CD4-positive, alpha-beta memory T cell (primary cell): ENCODE measurements around the gene RPRD1A. TPM values are rescaled to one million over a fixed set of nuclear protein-coding genes. Genes with fewer than 3 reads are reported as not detected.
A peak's percentile ranks its signal among the peaks of the same experiment; 100 is the strongest.

Source experiments
- CTCF ChIA-PET: fragments of 350-600 bp; sonication (Branson Sonifier 250); formaldehyde crosslinking; loops from one replicate; lab custom pipeline; 2021; ENCODE audit warnings: inconsistent platforms; ENCODE audit not compliant: partially characterized antibody; lab: Charles Lee
- POLR2A ChIA-PET: fragments of 350-600 bp; sonication (Branson Sonifier 250); formaldehyde crosslinking; loops from one replicate; lab custom pipeline; 2021; ENCODE audit not compliant: partially characterized antibody; lab: Charles Lee
- DNase-seq, 5 donors: peaks; one replicate each; pipeline versions ENCODE4 v3.0.0 to v3.0.0-alpha.2; 2020 to 2022; ENCODE audit warnings: mixed read lengths in 1 of 5
- H3K27ac ChIP-seq: one replicate; pipeline ENCODE4 v1.7.0; 2013; ENCODE audit warnings: low read depth, low read length
- H3K27me3 ChIP-seq: 2 replicates; pipeline ENCODE4 v1.7.0; 2013; ENCODE audit warnings: mild to moderate bottlenecking, low read length, moderate library complexity; ENCODE audit not compliant: insufficient read depth
- H3K36me3 ChIP-seq: 2 replicates; pipeline ENCODE4 v1.7.0; 2013; ENCODE audit warnings: mild to moderate bottlenecking, low read length, moderate library complexity; ENCODE audit not compliant: insufficient read depth
- H3K4me1 ChIP-seq: 2 replicates; pipeline ENCODE4 v1.7.0; 2013; ENCODE audit warnings: mild to moderate bottlenecking, low read length, moderate library complexity; ENCODE audit not compliant: insufficient read depth
- H3K4me3 ChIP-seq, 2 donors: one replicate each; pipeline ENCODE4 v1.7.0; 2013; ENCODE audit warnings: low read length in 2 of 2, mild to moderate bottlenecking in 1 of 2
- H3K9me3 ChIP-seq, 2 donors: one replicate each; pipeline ENCODE4 v1.7.0; 2013; ENCODE audit warnings: low read length in 2 of 2, control low read depth in 1 of 2; ENCODE audit not compliant: control insufficient read depth in 1 of 2
- H3K27ac Mint-ChIP-seq, 7 donors: one replicate each; pipeline ENCODE4 v1.8.0; 2020 to 2021; ENCODE audit warnings: mixed read lengths in 7 of 7, mild to moderate bottlenecking in 6 of 7, inconsistent platforms in 3 of 7, moderate library complexity in 3 of 7
- H3K27me3 Mint-ChIP-seq, 2 donors: one replicate each; pipeline ENCODE4 v1.8.0; 2020 to 2021; ENCODE audit warnings: mixed read lengths in 2 of 2
- H3K36me3 Mint-ChIP-seq, 2 donors: one replicate each; pipeline ENCODE4 v1.8.0; 2020 to 2021; ENCODE audit warnings: mixed read lengths in 2 of 2, inconsistent platforms in 1 of 2, mild to moderate bottlenecking in 1 of 2
- H3K4me1 Mint-ChIP-seq, 4 donors: one replicate each; pipeline ENCODE4 v1.8.0; 2020 to 2021; ENCODE audit warnings: mixed read lengths in 4 of 4, mild to moderate bottlenecking in 1 of 4
- H3K4me3 Mint-ChIP-seq, 8 donors: one replicate each; pipeline ENCODE4 v1.8.0; 2020 to 2021; ENCODE audit warnings: mixed read lengths in 8 of 8, mild to moderate bottlenecking in 7 of 8, moderate library complexity in 6 of 8, inconsistent platforms in 3 of 8
- H3K9me3 Mint-ChIP-seq, 8 donors: one replicate each; pipeline ENCODE4 v1.8.0; 2020 to 2021; ENCODE audit warnings: mixed read lengths in 8 of 8, mild to moderate bottlenecking in 5 of 8, inconsistent platforms in 3 of 8, moderate library complexity in 1 of 8
- intact Hi-C: fragments of 100-400 bp; cut with micrococcal nuclease; formaldehyde crosslinking; loops from one replicate; pipeline ENCODE4 v1.15.1; 2023
- polyA plus RNA-seq, 2 donors: library from polyadenylated mRNA; unstranded; fragments of 300-500 nt; fragmentation: Illumina TruSeq; gene quantifications; one replicate each; pipeline ENCODE4 v1.2.3, GENCODE V29; 2021
- total RNA-seq, 2 experiments: library from RNA; stranded (reverse); gene quantifications; one replicate each; pipeline ENCODE4 v1.2.3, GENCODE V29; 2021

The RPRD1A gene
- total and polyA plus RNA-seq, 4 experiments from 2014 or later: 6.1 to 42.3 (median 26.5) TPM

- peaks cover 0 to 2% (median under 1%) of the 10 kb centered on the region in 4 donors for H3K4me1 Mint-ChIP-seq
- no peaks in the 10 kb centered on the region for H3K9me3 Mint-ChIP-seq
- H3K4me3 Mint-ChIP-seq: no peak overlapping the region
- no peak for DNase-seq
- no peak overlapping the region for H3K27ac ChIP-seq
- CTCF ChIA-PET: no interaction called here
- intact Hi-C loops: no loop called here
- H3K36me3 ChIP-seq: peaks cover 8% of the 10 kb centered on the region
- H3K36me3 Mint-ChIP-seq: peaks cover 34 to 44% of the 10 kb centered on the region in 2 donors
- H3K4me1 ChIP-seq: no peaks in the 10 kb centered on the region
- no peak overlapping the region for H3K27ac Mint-ChIP-seq
- no peaks in the 10 kb centered on the region for H3K27me3 Mint-ChIP-seq
- no peak overlapping the region for H3K4me3 ChIP-seq
- POLR2A ChIA-PET: interaction anchor here (0.6 kb wide), 1 partner anchor 145 kb away, joined by 3 read pairs; no protein-coding TSS in a partner anchor
- H3K9me3 ChIP-seq: no peaks in the 10 kb centered on the region
- no peaks in the 10 kb centered on the region for H3K27me3 ChIP-seq
Observed at GRCh38 chr18:36108601-36109000, 41.2 kb upstream of the RPRD1A start.

DNA sequence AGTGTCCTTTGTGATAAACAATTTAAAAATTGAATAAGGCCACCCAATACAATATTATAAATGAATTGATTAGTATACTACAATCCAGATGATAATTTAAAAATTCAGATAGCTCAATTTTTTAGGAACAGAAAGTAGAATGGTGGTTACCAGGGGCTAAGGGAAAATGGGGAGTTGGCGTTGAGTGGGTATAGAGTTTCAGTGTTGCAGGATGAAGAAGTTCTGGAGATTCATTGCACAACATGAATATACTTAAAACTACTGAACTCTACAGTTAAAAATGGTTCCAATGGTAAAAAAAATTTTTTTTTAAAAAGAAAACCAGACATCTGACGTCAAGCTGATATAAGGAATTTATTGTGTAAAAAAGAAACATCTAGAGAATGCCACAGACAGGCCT is 40.8 kb upstream of the RPRD1A start:
- H3K4me1 Mint-ChIP-seq: peaks cover 0 to 5% (median 2%) of the 10 kb centered on the region in 4 donors
- H3K4me1 ChIP-seq: peaks cover 3% of the 10 kb centered on the region
- H3K36me3 Mint-ChIP-seq: peaks cover 31 to 42% of the 10 kb centered on the region in 2 donors
- H3K27me3 ChIP-seq: no peaks in the 10 kb centered on the region
- no peaks in the 10 kb centered on the region for H3K9me3 ChIP-seq
- no peak overlapping the region for H3K4me3 Mint-ChIP-seq
- ChIA-PET POLR2A (interaction anchor here (0.6 kb wide), 1 partner anchor 146 kb away, joined by 3 read pairs; no protein-coding TSS in a partner anchor), CTCF (interaction anchor here (1.0 to 3.4 kb wide), 2 partner anchors 11 to 13 kb away, joined by 5 to 17 read pairs; no protein-coding TSS in a partner anchor)
- no peak overlapping the region for H3K4me3 ChIP-seq
- peaks cover 6% of the 10 kb centered on the region for H3K36me3 ChIP-seq
- no peak for DNase-seq
- peak overlapping the region in 1 of 7 donors; percentile 59 for H3K27ac Mint-ChIP-seq
- no peaks in the 10 kb centered on the region for H3K27me3 Mint-ChIP-seq
- no peak overlapping the region for H3K27ac ChIP-seq
- intact Hi-C loops: no loop called here
- no peaks in the 10 kb centered on the region for H3K9me3 Mint-ChIP-seq

- DNase-seq: no peak
- Mint-ChIP-seq H3K4me3 (no peak overlapping the region), H3K27me3 (no peaks in the 10 kb centered on the region), H3K27ac (no peak overlapping the region), H3K9me3 (peaks cover 0 to 3% (median 0%) of the 10 kb centered on the region in 8 donors), H3K4me1 (peaks cover 0 to 5% (median 2%) of the 10 kb centered on the region in 4 donors), H3K36me3 (peaks cover 23 to 35% of the 10 kb centered on the region in 2 donors)
- Histone ChIP-seq H3K4me1 (peaks cover 3% of the 10 kb centered on the region), H3K27me3 (no peaks in the 10 kb centered on the region), H3K9me3 (no peaks in the 10 kb centered on the region), H3K36me3 (no peaks in the 10 kb centered on the region), H3K4me3 (no peak overlapping the region), H3K27ac (no peak overlapping the region)
- ChIA-PET CTCF (interaction anchor here (1.0 to 3.4 kb wide), 2 partner anchors 12 kb away, joined by 5 to 17 read pairs; no protein-coding TSS in a partner anchor), POLR2A (no interaction called here)
- intact Hi-C loops: no loop called here
Observed at GRCh38 chr18:36107477-36107876, 40.1 kb upstream of the RPRD1A start.

GRCh38 chr18:36104749-36105148 is 37.4 kb upstream of the RPRD1A start:
- Mint-ChIP-seq H3K9me3 (peaks cover 0 to 3% (median 0%) of the 10 kb centered on the region in 8 donors), H3K4me1 (peaks cover 0 to 5% (median 2%) of the 10 kb centered on the region in 4 donors), H3K4me3 (no peak overlapping the region), H3K27me3 (peaks cover 2 to 6% of the 10 kb centered on the region in 2 donors), H3K36me3 (peaks cover 5 to 16% of the 10 kb centered on the region in 2 donors), H3K27ac (no peak overlapping the region)
- Histone ChIP-seq H3K9me3 (no peaks in the 10 kb centered on the region), H3K4me3 (no peak overlapping the region), H3K36me3 (no peaks in the 10 kb centered on the region), H3K4me1 (peaks cover 3% of the 10 kb centered on the region), H3K27me3 (no peaks in the 10 kb centered on the region), H3K27ac (no peak overlapping the region)
- ChIA-PET CTCF (interaction anchor here (1.0 to 3.4 kb wide), 2 partner anchors 9 to 62 kb away, joined by 4 to 17 read pairs; no protein-coding TSS in a partner anchor), POLR2A (no interaction called here)
- intact Hi-C loops: no loop called here
- DNase-seq: no peak

DNA sequence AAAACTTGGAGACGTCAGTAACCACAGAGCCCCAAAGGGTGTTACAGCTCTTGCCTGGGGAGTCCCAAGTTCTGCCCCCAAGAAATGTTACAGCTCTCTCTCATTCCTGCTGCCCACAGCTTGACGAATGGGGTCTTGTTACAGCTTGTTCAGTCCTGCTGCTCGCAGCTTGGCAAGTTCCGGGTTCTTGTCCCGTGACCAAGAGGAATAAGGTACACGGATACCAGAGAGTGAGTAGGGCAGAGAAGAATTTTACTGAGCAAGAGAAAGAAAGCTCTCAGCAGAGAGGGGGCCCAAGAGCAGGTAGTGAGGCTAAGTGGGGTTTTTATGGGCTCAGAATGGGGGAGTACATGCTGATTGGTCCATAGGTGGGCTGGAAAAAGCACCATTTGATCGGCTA is 34.6 kb upstream of the RPRD1A start:
- Mint-ChIP-seq H3K4me3 (no peak overlapping the region), H3K27me3 (peaks cover 2 to 6% of the 10 kb centered on the region in 2 donors), H3K36me3 (no peaks in the 10 kb centered on the region), H3K9me3 (peaks cover 0 to 3% (median 0%) of the 10 kb centered on the region in 8 donors), H3K4me1 (peaks cover 0 to 5% (median 2%) of the 10 kb centered on the region in 4 donors), H3K27ac (no peak overlapping the region)
- no peaks in the 10 kb centered on the region for H3K9me3 ChIP-seq
- H3K4me3 ChIP-seq: no peak overlapping the region
- no peak for DNase-seq
- H3K27me3 ChIP-seq: no peaks in the 10 kb centered on the region
- no peaks in the 10 kb centered on the region for H3K36me3 ChIP-seq
- peaks cover 3% of the 10 kb centered on the region for H3K4me1 ChIP-seq
- POLR2A ChIA-PET: no interaction called here
- intact Hi-C loops: no loop called here
- CTCF ChIA-PET: no interaction called here
- H3K27ac ChIP-seq: no peak overlapping the region

- intact Hi-C loops: no loop called here
- Mint-ChIP-seq H3K4me1 (peaks cover 0 to 5% (median 2%) of the 10 kb centered on the region in 4 donors), H3K4me3 (no peak overlapping the region), H3K27ac (no peak overlapping the region), H3K9me3 (peaks cover 0 to 3% (median 0%) of the 10 kb centered on the region in 8 donors), H3K27me3 (peaks cover 2 to 8% of the 10 kb centered on the region in 2 donors), H3K36me3 (no peaks in the 10 kb centered on the region)
- ChIA-PET CTCF (interaction anchor here (0.9 to 4.4 kb wide), 5 partner anchors 15 to 186 kb away, joined by 3 to 40 read pairs (median 5); no protein-coding TSS in a partner anchor), POLR2A (no interaction called here)
- DNase-seq: no peak
- H3K4me3 ChIP-seq: no peak overlapping the region
- H3K27ac ChIP-seq: no peak overlapping the region
- H3K4me1 ChIP-seq: peaks cover 3% of the 10 kb centered on the region
- H3K27me3 ChIP-seq: no peaks in the 10 kb centered on the region
- no peaks in the 10 kb centered on the region for H3K9me3 ChIP-seq
- no peaks in the 10 kb centered on the region for H3K36me3 ChIP-seq
Observed at GRCh38 chr18:36099311-36099710, 32.0 kb upstream of the RPRD1A start.

DNA sequence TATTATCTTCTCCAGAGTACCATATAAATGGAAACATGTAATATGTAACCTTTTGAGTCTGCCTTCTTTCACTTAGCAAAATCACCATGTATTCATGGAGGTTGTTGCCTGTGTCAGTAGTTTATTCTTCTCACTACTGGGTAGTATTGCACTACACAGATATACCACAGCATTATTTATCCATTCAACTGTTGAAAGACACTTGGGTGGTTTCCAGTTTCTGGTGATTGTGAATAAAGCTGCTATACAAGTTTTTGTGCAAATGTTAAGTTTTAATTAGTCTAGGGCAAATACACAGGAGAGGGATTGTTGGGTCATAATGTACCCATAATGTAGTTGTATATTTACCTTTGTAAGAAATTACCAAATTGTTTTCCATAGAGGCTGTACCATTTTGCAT is 29.6 kb upstream of the RPRD1A start:
- ChIA-PET CTCF (interaction anchor here (1.5 to 4.4 kb wide), 2 partner anchors 185 to 188 kb away, joined by 4 to 40 read pairs; no protein-coding TSS in a partner anchor), POLR2A (no interaction called here)
- no peak overlapping the region for H3K27ac Mint-ChIP-seq
- H3K27me3 Mint-ChIP-seq: peaks cover 2 to 7% of the 10 kb centered on the region in 2 donors
- Histone ChIP-seq H3K4me3 (no peak overlapping the region), H3K9me3 (no peaks in the 10 kb centered on the region), H3K4me1 (no peaks in the 10 kb centered on the region), H3K36me3 (no peaks in the 10 kb centered on the region), H3K27ac (no peak overlapping the region), H3K27me3 (no peaks in the 10 kb centered on the region)
- intact Hi-C loops: loop anchor here (1.0 kb wide), 3 partner anchors 80 to 712 kb away; no protein-coding TSS in a partner anchor
- H3K4me1 Mint-ChIP-seq: peaks cover 9 to 13% (median 11%) of the 10 kb centered on the region in 4 donors
- DNase-seq: no peak
- no peaks in the 10 kb centered on the region for H3K36me3 Mint-ChIP-seq
- H3K9me3 Mint-ChIP-seq: no peaks in the 10 kb centered on the region
- H3K4me3 Mint-ChIP-seq: no peak overlapping the region
